Anterior cingulate cortex (tissue), 58 donors: ENCODE results near the gene LONP2.
"Not testable (repeated sequence)": the region's sequence is repeated elsewhere in the genome, so short reads cannot be mapped to it uniquely, and the experiment has no call there.

ENCODE experiments used
- DNase-seq, 58 donors: peaks; one replicate each; lab custom pipeline; 2025; lab: John Stamatoyannopoulos, UW

Gene LONP2

DNA sequence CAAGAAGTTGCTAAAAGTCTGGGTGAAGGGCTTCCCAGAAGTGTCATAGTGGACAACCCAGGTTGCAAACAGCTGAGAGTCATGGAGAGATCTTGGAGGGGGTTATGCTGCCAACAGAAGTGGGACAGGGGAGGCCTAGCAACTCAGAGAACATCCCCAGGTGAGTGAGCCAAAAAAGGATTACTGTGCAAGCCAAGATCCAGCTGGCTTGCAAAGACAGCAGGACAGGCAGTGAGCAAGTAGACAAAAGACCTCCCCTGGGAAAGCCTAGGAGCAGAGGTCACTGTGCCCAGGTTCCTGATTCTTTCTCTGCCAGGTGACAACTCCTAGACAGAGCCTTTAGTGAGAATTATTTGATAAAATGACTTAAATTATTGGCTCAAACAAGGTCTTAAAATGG is 9.5 kb upstream of the LONP2 start:
- DNase-seq: no peak

DNA sequence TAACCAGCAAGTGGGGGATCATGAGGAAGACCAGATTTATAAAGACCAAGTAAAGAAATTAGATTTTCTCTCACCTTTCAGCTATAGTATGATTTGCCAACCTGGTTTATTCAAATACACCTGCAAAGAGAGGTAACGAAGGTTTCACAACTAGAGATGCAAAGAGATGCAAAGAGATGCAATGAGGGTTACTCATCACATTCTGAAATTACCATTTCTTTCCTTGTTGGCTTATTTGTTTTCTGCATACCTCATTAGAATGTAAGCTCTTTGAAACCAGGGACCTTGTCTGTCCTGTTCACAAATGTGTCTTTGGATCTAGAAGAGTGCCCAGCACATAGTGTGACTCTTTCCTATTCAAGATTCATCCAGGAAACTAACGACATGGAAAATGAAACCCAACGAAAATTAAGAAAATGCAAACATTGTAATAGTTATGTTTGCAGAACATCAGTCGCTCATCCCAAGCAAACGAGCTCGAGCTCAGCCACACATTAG is 9.0 kb upstream of the LONP2 start:
- DNase-seq: no peak

DNA sequence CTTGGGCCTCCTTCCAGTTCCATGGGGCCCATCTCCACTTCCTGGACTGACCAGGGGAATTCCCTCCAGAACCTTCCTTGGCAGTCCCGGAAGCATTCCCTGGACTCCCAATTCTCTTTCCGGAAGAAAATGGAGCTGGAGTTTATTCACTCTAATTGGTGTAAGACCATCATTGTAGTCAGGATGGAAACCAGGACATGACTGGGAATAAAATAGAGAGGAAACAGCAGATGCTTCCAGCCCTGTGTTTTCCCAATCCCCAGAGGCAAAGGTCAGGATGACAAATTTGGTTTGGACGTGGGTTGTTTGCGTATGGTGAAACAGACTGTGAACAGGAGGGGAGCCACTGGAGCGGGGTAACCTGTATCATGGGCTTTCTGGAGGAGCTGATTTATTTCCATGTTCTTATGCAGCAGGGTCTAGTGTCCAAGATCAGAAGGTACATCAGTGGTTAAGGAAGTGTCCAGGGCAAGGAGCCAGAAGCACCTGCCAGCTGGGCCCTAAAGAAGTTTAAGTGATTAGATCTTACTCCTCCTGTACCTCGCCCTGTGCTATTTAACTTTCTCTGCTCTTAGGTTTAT is 8.5 kb upstream of the LONP2 start:
- no peak for DNase-seq

DNA sequence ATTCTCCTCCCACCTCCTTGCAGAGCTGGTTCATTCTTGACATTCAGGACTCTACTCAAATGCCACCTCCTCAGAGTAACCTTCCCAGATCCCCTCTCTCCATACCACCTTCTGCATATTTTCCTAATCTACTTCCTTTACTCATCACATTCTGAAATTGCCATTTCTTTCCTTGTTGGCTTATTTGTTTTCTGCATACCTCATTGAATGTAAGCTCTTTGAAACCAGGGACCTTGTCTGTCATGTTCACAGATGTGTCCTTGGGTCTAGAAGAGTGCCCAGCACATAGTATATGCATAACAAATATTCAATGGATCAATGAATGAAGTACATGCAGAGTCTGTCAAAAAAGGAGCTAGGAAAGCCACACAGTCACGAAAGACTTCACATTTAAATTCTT is 7.8 kb upstream of the LONP2 start:
- no peak for DNase-seq

DNA sequence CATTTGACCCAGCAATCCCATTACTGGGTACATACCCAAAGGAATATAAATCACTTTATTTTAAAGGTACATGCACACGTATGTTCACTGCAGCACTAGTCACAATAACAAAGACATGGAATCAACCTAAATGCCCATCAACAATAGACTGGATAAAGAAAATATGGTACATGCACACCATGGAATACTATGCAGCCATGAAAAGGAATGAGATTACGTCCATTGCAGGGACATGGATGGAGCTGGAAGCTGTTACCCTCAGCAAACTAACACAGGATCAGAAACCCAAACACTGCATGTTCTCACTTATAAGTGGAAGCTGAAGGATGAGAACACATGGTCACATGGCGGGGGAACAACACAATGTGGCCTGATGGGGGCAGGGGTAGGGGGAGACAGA is 4.0 kb upstream of the LONP2 start:
- not testable (repeated sequence) for DNase-seq

GRCh38 chr16:48244863-48245195 is 729 bp downstream of the LONP2 start:
- no peak for DNase-seq

GRCh38 chr16:48246066-48246465 is 2.0 kb downstream of the LONP2 start:
- DNase-seq: no peak

DNA sequence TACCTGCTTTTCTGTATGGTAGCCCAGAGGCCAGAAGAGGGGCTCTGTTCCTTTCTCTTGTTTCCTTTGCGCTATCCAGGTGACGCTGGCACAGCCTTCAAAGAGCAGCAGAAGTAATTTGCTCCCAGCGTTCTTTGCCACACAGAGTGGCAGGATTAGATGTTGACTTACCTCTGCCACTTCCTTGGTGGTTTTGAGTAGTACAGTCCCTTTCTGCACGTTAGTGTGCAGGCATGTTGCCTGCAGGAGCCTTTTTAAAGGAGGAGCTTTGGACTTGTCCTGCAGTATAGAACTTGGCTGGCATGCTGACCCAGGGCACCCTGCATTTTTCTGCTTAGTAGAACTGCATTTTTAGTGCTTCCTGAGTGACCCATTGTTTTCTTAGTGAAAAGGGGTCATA is 3.2 kb downstream of the LONP2 start, which contains the start of gene ABCC11:
ABCC11 (minus strand) TSS at position 229 of the 400 bp plus-strand sequence. CDS start 15,618 bp downstream, outside the sequence.
- no peak for DNase-seq

DNA sequence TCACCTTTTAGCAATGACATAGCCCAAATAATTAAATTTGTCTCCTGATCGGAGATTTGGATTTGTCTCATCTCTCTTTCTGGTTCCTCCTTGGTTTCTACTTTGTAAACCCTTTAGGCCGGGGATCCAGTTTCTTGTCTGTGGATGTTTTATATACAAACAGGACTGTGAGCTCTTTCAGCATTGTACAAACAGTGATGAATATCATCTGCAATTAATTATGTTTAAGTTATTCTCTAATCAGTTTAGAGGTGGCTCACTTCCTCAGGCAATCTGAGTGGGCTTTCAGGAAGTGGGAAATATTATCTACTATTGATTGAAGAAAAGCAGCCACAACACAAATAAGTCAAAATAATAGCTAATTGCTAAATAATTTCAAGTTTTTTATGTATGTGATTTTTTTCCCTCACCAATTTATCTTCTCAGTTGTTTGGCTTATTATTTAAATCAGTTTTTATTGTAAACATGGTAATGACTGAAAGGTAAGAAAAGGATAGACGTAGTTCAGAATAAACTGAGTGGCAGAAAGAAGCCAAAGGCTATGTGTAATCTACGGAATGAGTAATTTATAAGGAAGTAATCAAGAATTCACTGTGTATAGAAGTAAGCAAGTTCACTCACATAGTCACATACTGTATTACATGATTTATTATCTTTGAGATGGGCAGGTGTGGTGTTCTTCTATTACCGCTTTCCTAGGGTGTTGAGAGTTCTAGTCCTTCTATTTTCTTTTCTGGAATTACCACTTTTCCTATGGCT is 6.6 kb downstream of the LONP2 start:
- DNase-seq: no peak

DNA sequence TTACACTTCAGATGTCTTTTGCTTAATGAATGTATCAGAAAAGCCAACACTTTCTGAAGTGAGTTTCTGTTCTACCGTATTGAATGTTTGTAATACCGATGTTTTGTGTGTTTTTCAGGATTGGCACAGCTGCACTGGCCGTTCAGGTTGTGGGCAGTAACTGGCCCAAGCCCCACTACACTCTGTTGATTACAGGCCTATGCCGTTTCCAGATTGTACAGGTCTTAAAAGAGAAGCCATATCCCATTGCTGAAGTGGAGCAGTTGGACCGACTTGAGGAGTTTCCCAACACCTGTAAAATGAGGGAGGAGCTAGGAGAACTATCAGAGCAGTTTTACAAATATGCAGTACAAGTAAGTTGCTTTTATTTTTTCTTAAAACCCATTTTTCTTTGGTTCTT is 7.9 kb downstream of the LONP2 start:
- DNase-seq: no peak

GRCh38 chr16:48256579-48257177 is 12.6 kb downstream of the LONP2 start:
- DNase-seq: no peak

DNA sequence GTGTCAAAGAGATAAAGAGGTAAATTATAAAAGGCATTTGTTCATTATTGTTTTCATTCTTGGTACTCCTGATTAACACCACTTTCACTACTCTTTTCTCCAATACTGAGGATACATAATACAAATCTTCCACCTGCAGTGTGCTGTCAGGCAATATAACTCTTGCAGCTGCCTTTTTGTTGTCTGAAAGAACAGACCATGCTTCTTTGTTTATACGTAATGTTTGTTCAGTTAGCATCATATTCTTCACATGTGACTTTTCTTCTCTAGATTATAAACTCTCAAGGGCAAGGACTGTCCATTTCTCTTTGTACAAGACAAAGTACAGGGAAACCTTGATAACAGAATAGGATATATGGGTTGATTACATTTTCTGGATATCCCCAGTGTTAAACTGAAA is 17.5 kb downstream of the LONP2 start:
- DNase-seq: no peak

GRCh38 chr16:48262631-48263030 is 18.5 kb downstream of the LONP2 start:
- no peak for DNase-seq

- DNase-seq: no peak
These were observed 24.9 kb downstream of the LONP2 start for GRCh38 chr16:48269011-48269410.

GRCh38 chr16:48271728-48272127 is 27.6 kb downstream of the LONP2 start:
- DNase-seq: peak in 1 of 58 donors; percentile 23

GRCh38 chr16:48272837-48273421 is 28.8 kb downstream of the LONP2 start:
- DNase-seq: peak in 31 of 58 donors; percentile 8 to 74 (median 24)

GRCh38 chr16:48274476-48274875 is 30.4 kb downstream of the LONP2 start:
- no peak for DNase-seq

GRCh38 chr16:48276102-48276501 is 32.0 kb downstream of the LONP2 start:
- peak in 30 of 58 donors; percentile 6 to 77 (median 24) for DNase-seq

DNA sequence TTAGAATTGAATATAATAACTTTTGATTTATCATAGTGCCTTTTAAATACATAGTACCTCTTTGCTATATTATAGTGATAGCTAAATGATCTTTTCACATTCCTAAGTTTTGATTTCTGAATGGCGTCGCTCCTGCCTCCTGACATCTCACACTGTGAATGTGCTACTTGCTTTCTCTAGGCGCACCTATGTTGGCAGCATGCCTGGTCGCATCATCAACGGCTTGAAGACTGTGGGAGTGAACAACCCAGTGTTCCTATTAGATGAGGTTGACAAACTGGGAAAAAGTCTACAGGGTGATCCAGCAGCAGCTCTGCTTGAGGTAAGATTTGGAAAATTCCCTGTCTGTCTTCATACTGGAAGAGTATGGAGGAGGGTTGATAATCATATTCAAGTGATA is 33.1 kb downstream of the LONP2 start:
- peak in 5 of 58 donors; percentile 2 to 39 (median 32) for DNase-seq

GRCh38 chr16:48279199-48279598 is 35.1 kb downstream of the LONP2 start:
- DNase-seq: no peak

DNA sequence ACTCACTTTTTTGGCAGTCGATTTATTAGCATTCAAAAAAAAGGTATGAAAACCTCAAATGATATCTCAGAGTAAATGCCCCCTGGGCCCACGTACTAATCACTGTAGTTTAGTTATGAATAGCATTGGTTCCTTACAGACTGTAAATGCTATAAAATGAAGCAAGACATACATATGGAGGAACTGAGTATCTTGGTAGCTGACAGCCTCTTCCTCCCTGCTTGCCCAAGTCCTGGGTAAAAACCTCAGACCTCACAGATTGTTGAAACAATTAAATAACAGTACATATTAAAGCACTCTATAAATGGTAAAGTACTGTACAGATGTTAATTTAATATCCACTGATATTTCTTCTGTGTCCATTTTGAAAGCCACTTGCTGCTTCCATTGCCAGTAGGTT is 36.4 kb downstream of the LONP2 start:
- no peak for DNase-seq
